K562 (cell line): ENCODE results near the gene DNAL4. TPM values are rescaled to one million over a fixed set of nuclear protein-coding genes. Genes with fewer than 3 reads are reported as not detected.
A peak's percentile ranks its signal among the peaks of the same experiment; 100 is the strongest.

Experiments
- ATAC-seq: fragments of 200-7000 bp; cut with Tn5 transposase; 3 replicates; pipeline ENCODE4 v1.9.1; 2020; ENCODE audit warnings: moderate library complexity
- BruUV-seq: library from RNA; stranded (reverse); fragments of 400-500 nt; replicated peaks from 2 replicates; lab custom pipeline; 2021; lab: Mats Ljungman, UMichigan
- CTCF ChIA-PET: fragments of 300-600 bp; formaldehyde crosslinking; extraction: SDS; loops from one replicate; lab custom pipeline; 2021; ENCODE audit warnings: low intra/inter-chr PET ratio; lab: Yijun Ruan, JAX
- POLR2A ChIA-PET: fragments of 300-600, 350-650 bp; sonication (Branson Sonifier 250); formaldehyde crosslinking; extraction: SDS; loops from one replicate; lab custom pipeline; 2021; ENCODE audit warnings: antibody characterized with exemption, inconsistent platforms; lab: Yijun Ruan, JAX
- DNase-seq, 4 experiments: peaks; one replicate each; pipeline versions ENCODE4 v3.0.0 to v3.0.0-alpha.2; 2011 to 2018; ENCODE audit warnings: low spot score in 3 of 4, mixed read lengths in 3 of 4; ENCODE audit errors: extremely low read depth in 1 of 4
- FAIRE-seq: peaks from 2 replicates; lab custom pipeline; 2011; peaks lifted over from hg19 to GRCh38; lab: Jason Lieb, UNC
- H2AFZ ChIP-seq: 2 replicates; pipeline ENCODE4 v1.6.0; 2011; ENCODE audit warnings: low read depth, low read length, control low read depth, inconsistent platforms
- H3K27ac ChIP-seq: fragments of 200-600 bp; 3 replicates; pipeline ENCODE4 v1.8.0; 2011; ENCODE audit warnings: low read depth, mild to moderate bottlenecking, control low read depth, inconsistent platforms, low read length, moderate library complexity, mixed read lengths; ENCODE audit errors: extremely low read depth
- H3K27me3 ChIP-seq, 2 experiments: fragments of 300-600 bp in 1 of 2; 2 replicates in 1 of 2; 3 replicates in 1 of 2; pipeline versions ENCODE4 v1.6.0 to v1.8.0; 2011; ENCODE audit warnings: inconsistent platforms in 2 of 2, low read length in 2 of 2, mild to moderate bottlenecking in 1 of 2, mixed read lengths in 1 of 2, moderate library complexity in 1 of 2; ENCODE audit not compliant: control insufficient read depth in 2 of 2, insufficient read depth in 2 of 2
- H3K36me3 ChIP-seq: fragments of 300-600 bp; 3 replicates; pipeline ENCODE4 v1.8.0; 2011; ENCODE audit warnings: mild to moderate bottlenecking, low read length, inconsistent platforms; ENCODE audit not compliant: control insufficient read depth, insufficient read depth
- H3K4me1 ChIP-seq, 2 experiments: fragments of 200-600 bp in 1 of 2; replicated peaks in 1 of 2; 2 replicates in 1 of 2; 3 replicates in 1 of 2; pipeline versions ENCODE4 v1.5.1 to v1.8.0; 2011; ENCODE audit warnings: inconsistent platforms in 2 of 2, low read length in 2 of 2, mild to moderate bottlenecking in 1 of 2, mixed read lengths in 1 of 2, moderate library complexity in 1 of 2; ENCODE audit not compliant: control insufficient read depth in 2 of 2, insufficient read depth in 2 of 2
- H3K4me2 ChIP-seq: 2 replicates; pipeline ENCODE4 v1.6.1; 2011; ENCODE audit warnings: low read length, control low read depth, inconsistent platforms, mixed read lengths; ENCODE audit not compliant: insufficient read depth
- H3K4me3 ChIP-seq: fragments of 200-600 bp; sonication (generic), shearing (Covaris generic); 2 replicates; pipeline ENCODE4 v1.5.1; 2016; ENCODE audit warnings: control low read depth, inconsistent platforms
- H3K79me2 ChIP-seq: fragments of 200-600 bp; 3 replicates; pipeline ENCODE4 v1.8.0; 2011; ENCODE audit warnings: low read length, inconsistent platforms; ENCODE audit not compliant: control insufficient read depth, insufficient read depth
- H3K9ac ChIP-seq, 2 experiments: 2 replicates each; pipeline versions ENCODE4 v1.6.0 to v1.6.1; 2011; ENCODE audit warnings: low read depth in 2 of 2, low read length in 2 of 2, control low read depth in 1 of 2, inconsistent platforms in 1 of 2, mild to moderate bottlenecking in 1 of 2, mixed read lengths in 1 of 2; ENCODE audit not compliant: insufficient read depth in 1 of 2
- H3K9me1 ChIP-seq: one replicate; pipeline ENCODE4 v1.6.0; 2011; ENCODE audit warnings: inconsistent platforms, mild to moderate bottlenecking, low read length, moderate library complexity; ENCODE audit not compliant: control insufficient read depth, insufficient read depth
- H3K9me3 ChIP-seq: replicated peaks from 2 replicates; pipeline ENCODE4 v1.5.1; 2011; ENCODE audit warnings: low read depth, low read length, inconsistent platforms; ENCODE audit not compliant: control insufficient read depth, insufficient read depth
- H4K20me1 ChIP-seq: replicated peaks from 2 replicates; pipeline ENCODE4 v1.6.1; 2011; ENCODE audit warnings: low read length, inconsistent platforms, mixed read lengths; ENCODE audit not compliant: control insufficient read depth, insufficient read depth
- COPS2 ChIP-seq: fragments of 450-650 bp; conservative IDR thresholded peaks from 2 replicates; pipeline ENCODE4 v1.6.1; 2016; ENCODE audit warnings: mild to moderate bottlenecking, moderate library complexity
- DIDO1 ChIP-seq: fragments of 450-650 bp; IDR thresholded peaks from 2 replicates; pipeline ENCODE4 v1.6.1; 2016; ENCODE audit warnings: low read depth, missing biosample characterization, missing genetic modification characterization
- FOXO4 ChIP-seq: fragments of 450-650 bp; formaldehyde crosslinking; IDR thresholded peaks from 2 replicates; pipeline ENCODE4 v1.4.0; 2020; ENCODE audit warnings: mild to moderate bottlenecking, moderate library complexity
- GATAD2A ChIP-seq: fragments of 450-650 bp; IDR thresholded peaks from 2 replicates; pipeline ENCODE4 v1.6.1; 2017
- GTF2E2 ChIP-seq: fragments of 200-800 bp; sonication (Bioruptor generic); IDR thresholded peaks from 2 replicates; pipeline ENCODE4 v1.6.1; 2016; ENCODE audit warnings: missing genetic modification characterization, missing compliant biosample characterization
- HOXB6 ChIP-seq: fragments of 250-450 bp; sonication (Bioruptor Pico); IDR thresholded peaks from 2 replicates; pipeline ENCODE4 v1.5.1; 2022; ENCODE audit warnings: mild to moderate bottlenecking, borderline replicate concordance
- KAT7 ChIP-seq: sonication (generic); formaldehyde crosslinking; IDR thresholded peaks from 2 replicates; pipeline ENCODE4 v1.8.0; 2022; ENCODE audit warnings: missing genetic modification reagents, mild to moderate bottlenecking, borderline replicate concordance
- NR2F6 ChIP-seq: fragments of 450-650 bp; formaldehyde crosslinking; IDR thresholded peaks from 2 replicates; pipeline ENCODE4 v1.4.0; 2020; ENCODE audit warnings: mild to moderate bottlenecking
- TCFL5 ChIP-seq: fragments of 250-450 bp; sonication (Bioruptor Pico); conservative IDR thresholded peaks from 2 replicates; pipeline ENCODE4 v1.6.1; 2021; ENCODE audit warnings: mild to moderate bottlenecking, moderate library complexity, matching md5 sums
- TEAD1 ChIP-seq, 2 experiments: fragments of 450-650 bp in 1 of 2; sonication (generic) in 1 of 2; formaldehyde crosslinking; IDR thresholded peaks; 2 replicates each; pipeline versions ENCODE4 v1.4.0 to v1.8.0; 2020 to 2022; ENCODE audit warnings: mild to moderate bottlenecking in 2 of 2, missing genetic modification reagents in 1 of 2
- XRCC3 ChIP-seq: fragments of 450-650 bp; IDR thresholded peaks from 2 replicates; pipeline ENCODE4 v1.6.1; 2017; ENCODE audit warnings: mild to moderate bottlenecking, moderate library complexity
- ZBTB34 ChIP-seq: fragments of 250-450 bp; sonication (Bioruptor Pico); IDR thresholded peaks from 2 replicates; pipeline ENCODE4 v1.8.0; 2021; ENCODE audit warnings: mild to moderate bottlenecking, moderate library complexity
- ZBTB5 ChIP-seq: fragments of 450-650 bp; IDR thresholded peaks from 2 replicates; pipeline ENCODE4 v1.6.1; 2017; ENCODE audit warnings: antibody characterized with exemption
- ZNF696 ChIP-seq: fragments of 250-450 bp; sonication (Bioruptor Pico); conservative IDR thresholded peaks from 2 replicates; pipeline ENCODE4 v1.4.0; 2020; ENCODE audit warnings: mild to moderate bottlenecking, moderate library complexity
- WGBS: fragments of 100-300 bp; shearing (Covaris generic); methylation state at CpG from one replicate; pipeline ENCODE4 v1.1.6; 2016; ENCODE audit warnings: low coverage, mixed read lengths; ENCODE audit not compliant: insufficient coverage; ENCODE audit errors: missing lambda C conversion rate; 5-methylcytosine and 5-hydroxymethylcytosine counted together
- in situ Hi-C: fragments of 300-500 bp; cut with MboI; formaldehyde crosslinking; loops from 4 replicates; pipeline ENCODE4 v1.15.0; 2018; ENCODE audit warnings: inconsistent platforms, mixed read lengths
- intact Hi-C: fragments of 100-400 bp; cut with micrococcal nuclease; formaldehyde crosslinking; loops from 2 replicates; pipeline ENCODE4 v1.14.2; 2022
- polyA plus RNA-seq, 8 experiments: library from polyadenylated mRNA; depleted of rRNA in 4 of 8; stranded (reverse) in 5 of 8; unstranded in 3 of 8; fragments of >200 nt; fragmentation: Nextera tagmentation in 2 of 8; fragmentation: Illumina TruSeq in 1 of 8; extraction: Ambion mirVana in 2 of 8; extraction: Trizol in 1 of 8; gene quantifications; 2 replicates each; pipeline versions ENCODE4 v1.2.1 to v1.2.3, GENCODE V29; 2011 to 2014; ENCODE audit warnings: inconsistent platforms in 1 of 8, missing spikeins in 1 of 8
- total RNA-seq, 7 experiments: library from RNA; depleted of rRNA in 6 of 7; stranded (reverse); fragments of >200 nt in 6 of 7; fragmentation: Illumina TruSeq in 2 of 7; extraction: Trizol in 2 of 7; gene quantifications; 2 replicates each; pipeline versions ENCODE4 v1.2.1 to v1.2.3, GENCODE V29; 2011 to 2021; ENCODE audit warnings: low replicate concordance in 1 of 7
- TF ChIP-seq, protein P1 (sequence below), 2 experiments: IDR thresholded peaks in 1 of 2; conservative IDR thresholded peaks in 1 of 2; 2 replicates each; pipeline ENCODE4 v1.6.1; 2016; ENCODE audit warnings: low read depth in 2 of 2, mild to moderate bottlenecking in 1 of 2, missing compliant biosample characterization in 1 of 2, missing genetic modification characterization in 1 of 2, moderate library complexity in 1 of 2

The DNAL4 gene
- total and polyA plus RNA-seq, 9 of the 15 experiments (the other 6 are each of a cell fraction or from before 2014, with no cell fraction given): 0.20 to 9.4 (median 5.2) TPM

DNA sequence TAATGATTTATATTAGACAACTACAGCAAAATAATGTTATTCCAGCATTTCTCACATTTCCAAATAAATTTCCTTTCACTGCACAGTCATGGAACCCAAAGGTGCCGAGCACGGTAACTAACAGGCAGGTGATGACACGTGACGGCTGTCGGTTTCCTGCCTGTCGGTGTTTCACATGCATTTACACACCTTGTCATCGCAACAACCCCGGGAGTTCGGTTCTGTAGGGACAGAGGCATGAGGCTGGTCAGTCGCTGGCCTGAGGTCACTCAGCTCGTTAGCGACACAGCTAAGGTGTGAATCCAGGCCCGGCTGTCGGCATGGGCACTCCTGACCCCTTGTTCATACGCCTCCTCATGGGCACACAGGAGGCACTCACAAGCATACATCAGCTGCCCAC lies 9.9 kb downstream of the DNAL4 start:
- H3K79me2 ChIP-seq: no peaks in the 10 kb centered on the region; the same call in 2 of the 3 replicates
- ChIA-PET CTCF (no interaction called here), POLR2A (no interaction called here)
- WGBS: 94% methylated on average over 8 of the region's 15 CpGs
- no peak overlapping the region for H3K27ac ChIP-seq
- H3K9me1 ChIP-seq: no peaks in the 10 kb centered on the region
- ATAC-seq: no peak
- H3K9ac ChIP-seq: peak overlapping the region in 1 of 2 experiments; percentile 82; a peak in 2 of 4 replicates
- H3K36me3 ChIP-seq: no peaks in the 10 kb centered on the region
- H4K20me1 ChIP-seq: no peaks in the 10 kb centered on the region
- no peak for TF ChIP-seq GATAD2A
- TF ChIP-seq ZBTB5: no peak
- TF ChIP-seq TCFL5 (CRISPR knock-in tag): no peak
- no peak for TF ChIP-seq DIDO1 (tag)
- TF ChIP-seq ZNF696 (CRISPR knock-in tag): no peak
- TF ChIP-seq COPS2: no peak
- TF ChIP-seq TEAD1 (CRISPR knock-in tag; IDR thresholded peaks at IDR 0.05): no peak
- TF ChIP-seq KAT7 (CRISPR knock-in tag): no peak
- TF ChIP-seq ZBTB34 (CRISPR knock-in tag): no peak
- no peak for TF ChIP-seq NR2F6
- no peak for TF ChIP-seq FOXO4 (CRISPR knock-in tag)
- no peak for TF ChIP-seq GTF2E2 (tag)
- TF ChIP-seq, protein P1, sequence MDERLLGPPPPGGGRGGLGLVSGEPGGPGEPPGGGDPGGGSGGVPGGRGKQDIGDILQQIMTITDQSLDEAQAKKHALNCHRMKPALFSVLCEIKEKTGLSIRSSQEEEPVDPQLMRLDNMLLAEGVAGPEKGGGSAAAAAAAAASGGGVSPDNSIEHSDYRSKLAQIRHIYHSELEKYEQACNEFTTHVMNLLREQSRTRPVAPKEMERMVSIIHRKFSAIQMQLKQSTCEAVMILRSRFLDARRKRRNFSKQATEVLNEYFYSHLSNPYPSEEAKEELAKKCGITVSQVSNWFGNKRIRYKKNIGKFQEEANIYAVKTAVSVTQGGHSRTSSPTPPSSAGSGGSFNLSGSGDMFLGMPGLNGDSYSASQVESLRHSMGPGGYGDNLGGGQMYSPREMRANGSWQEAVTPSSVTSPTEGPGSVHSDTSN (CRISPR knock-in tag; IDR thresholded peaks at IDR 0.05; ENCODE audit: low read depth): no peak
- TF ChIP-seq, protein P1 (tag; conservative IDR thresholded peaks at IDR 0.05; ENCODE audit: low read depth): no peak
- TF ChIP-seq HOXB6 (CRISPR knock-in tag): no peak
- no peak for TF ChIP-seq XRCC3
- no TSS peak for BruUV-seq
- H3K4me1 ChIP-seq: peaks cover 57 to 63% of the 10 kb centered on the region in 2 experiments
- no peaks in the 10 kb centered on the region for H3K27me3 ChIP-seq
- H3K9me3 ChIP-seq: no peaks in the 10 kb centered on the region
- no peak overlapping the region for H2AFZ ChIP-seq
- no peak for FAIRE-seq
- intact Hi-C loops (no loop called here), in situ Hi-C loops (no loop called here)
- H3K4me3 ChIP-seq: no peak overlapping the region
- H3K4me2 ChIP-seq: no peak overlapping the region
- DNase-seq: no peak
